Measurements from ENCODE around the gene GATA6. TPM values are rescaled to one million over a fixed set of nuclear protein-coding genes. Genes with fewer than 3 reads are reported as not detected.
A peak's percentile ranks its signal among the peaks of the same experiment; 100 is the strongest.

Gene GATA6
- total RNA-seq, 4 donors from 2014 or later, result 49.7 to 223 (median 65.7) TPM

- DNase-seq, result peak; percentile 38
- Histone ChIP-seq H3K36me3 (no peaks in the 10 kb centered on the region), H3K9me3 (no peaks in the 10 kb centered on the region), H3K4me3 (peak overlapping the region in 1 of 4 donors; percentile 20), H3K4me1 (peaks cover 0 to 46% (median 27%) of the 10 kb centered on the region in 4 donors), H3K27ac (peak overlapping the region; percentile 84 to 88 (median 86)), H3K27me3 (no peaks in the 10 kb centered on the region)
- in situ Hi-C loops (cut with MboI; ENCODE audit: low pct_ligation_motif_present in 1 of 4, low pct_unique_long_range_greater_than_20kb in 1 of 4, low sequenced_read_pairs in 3 of 4), result no loop called here
- WGBS, 2 donors (ENCODE audit: low coverage in 1 of 2), result 33 to 45% methylated on average over 4 to 6 of the region's 6 CpGs
- intact Hi-C loops (cut with DNase I; ENCODE audit: low total_unique reads), result no loop called here
- no peak for TF ChIP-seq EP300 (IDR thresholded peaks at IDR 0.05; ENCODE audit: low read depth)
- TF ChIP-seq POLR2AphosphoS5 (IDR thresholded peaks at IDR 0.05), result peak in 2 of 3 donors; percentile 33 to 36
Measured at GRCh38 chr18:22241921-22242361, 72.6 kb downstream of the GATA6 start.

DNA sequence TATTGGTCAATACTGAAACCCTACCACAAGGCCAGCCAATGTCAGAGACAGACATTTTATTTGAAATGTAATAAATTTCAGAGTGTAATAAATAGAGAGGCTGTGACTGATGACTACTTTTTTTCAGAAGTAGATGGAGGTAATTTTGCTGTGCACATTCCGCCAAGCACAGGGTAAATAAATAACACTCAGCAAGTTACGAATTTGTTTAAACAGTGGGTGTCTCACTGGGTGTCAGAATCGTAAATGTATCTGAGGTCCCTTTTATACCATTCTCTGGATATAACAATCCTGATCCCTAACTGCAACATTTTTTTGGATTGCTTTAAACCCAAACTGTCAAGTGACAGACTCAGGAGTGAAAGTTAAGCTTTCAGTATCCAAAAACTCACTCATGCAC, 74.1 kb downstream of the GATA6 start:
- no peak for DNase-seq
- WGBS, 2 donors (ENCODE audit: low coverage in 1 of 2), result 46 to 63% methylated on average over 3 of the region's 3 CpGs
- peak overlapping the region; percentile 84 to 88 (median 86) for H3K27ac ChIP-seq
- H3K4me1 ChIP-seq, result peaks cover 0 to 46% (median 27%) of the 10 kb centered on the region in 4 donors
- H3K9me3 ChIP-seq, result no peaks in the 10 kb centered on the region
- H3K4me3 ChIP-seq, result no peak overlapping the region
- no peaks in the 10 kb centered on the region for H3K27me3 ChIP-seq
- no peaks in the 10 kb centered on the region for H3K36me3 ChIP-seq
- intact Hi-C loops (cut with DNase I; ENCODE audit: low total_unique reads), result no loop called here
- in situ Hi-C loops (cut with MboI; ENCODE audit: low pct_ligation_motif_present in 1 of 4, low pct_unique_long_range_greater_than_20kb in 1 of 4, low sequenced_read_pairs in 3 of 4), result no loop called here
- TF ChIP-seq, protein P1, sequence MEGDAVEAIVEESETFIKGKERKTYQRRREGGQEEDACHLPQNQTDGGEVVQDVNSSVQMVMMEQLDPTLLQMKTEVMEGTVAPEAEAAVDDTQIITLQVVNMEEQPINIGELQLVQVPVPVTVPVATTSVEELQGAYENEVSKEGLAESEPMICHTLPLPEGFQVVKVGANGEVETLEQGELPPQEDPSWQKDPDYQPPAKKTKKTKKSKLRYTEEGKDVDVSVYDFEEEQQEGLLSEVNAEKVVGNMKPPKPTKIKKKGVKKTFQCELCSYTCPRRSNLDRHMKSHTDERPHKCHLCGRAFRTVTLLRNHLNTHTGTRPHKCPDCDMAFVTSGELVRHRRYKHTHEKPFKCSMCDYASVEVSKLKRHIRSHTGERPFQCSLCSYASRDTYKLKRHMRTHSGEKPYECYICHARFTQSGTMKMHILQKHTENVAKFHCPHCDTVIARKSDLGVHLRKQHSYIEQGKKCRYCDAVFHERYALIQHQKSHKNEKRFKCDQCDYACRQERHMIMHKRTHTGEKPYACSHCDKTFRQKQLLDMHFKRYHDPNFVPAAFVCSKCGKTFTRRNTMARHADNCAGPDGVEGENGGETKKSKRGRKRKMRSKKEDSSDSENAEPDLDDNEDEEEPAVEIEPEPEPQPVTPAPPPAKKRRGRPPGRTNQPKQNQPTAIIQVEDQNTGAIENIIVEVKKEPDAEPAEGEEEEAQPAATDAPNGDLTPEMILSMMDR (IDR thresholded peaks at IDR 0.05), result no peak
- TF ChIP-seq POLR2AphosphoS5 (IDR thresholded peaks at IDR 0.05) (no peak), POLR2A (IDR thresholded peaks at IDR 0.05) (no peak), EP300 (IDR thresholded peaks at IDR 0.05; ENCODE audit: low read depth) (no peak)

- H3K27me3 ChIP-seq, result no peaks in the 10 kb centered on the region
- no peak for DNase-seq
- in situ Hi-C loops (cut with MboI; ENCODE audit: low pct_ligation_motif_present in 1 of 4, low pct_unique_long_range_greater_than_20kb in 1 of 4, low sequenced_read_pairs in 3 of 4) (no loop called here), intact Hi-C loops (cut with DNase I; ENCODE audit: low total_unique reads) (no loop called here)
- no peaks in the 10 kb centered on the region for H3K9me3 ChIP-seq
- H3K36me3 ChIP-seq, result no peaks in the 10 kb centered on the region
- 38 to 53% methylated on average over 4 of the region's 4 CpGs for WGBS, 2 donors (ENCODE audit: low coverage in 1 of 2)
- no peak for TF ChIP-seq POLR2A (IDR thresholded peaks at IDR 0.05)
- TF ChIP-seq, protein P1 (IDR thresholded peaks at IDR 0.05), result no peak
- no peak for TF ChIP-seq EP300 (IDR thresholded peaks at IDR 0.05; ENCODE audit: low read depth)
- TF ChIP-seq POLR2AphosphoS5 (IDR thresholded peaks at IDR 0.05), result no peak
- H3K27ac ChIP-seq, result peak overlapping the region; percentile 27 to 71 (median 66)
- H3K4me3 ChIP-seq, result no peak overlapping the region
- peaks cover 0 to 24% (median 12%) of the 10 kb centered on the region in 4 donors for H3K4me1 ChIP-seq
Measured at GRCh38 chr18:22250026-22250425, 80.6 kb downstream of the GATA6 start.

- in situ Hi-C loops (cut with MboI; ENCODE audit: low pct_ligation_motif_present in 1 of 4, low pct_unique_long_range_greater_than_20kb in 1 of 4, low sequenced_read_pairs in 3 of 4) (no loop called here), intact Hi-C loops (cut with DNase I; ENCODE audit: low total_unique reads) (no loop called here)
- Histone ChIP-seq H3K4me1 (peaks cover 0 to 24% (median 12%) of the 10 kb centered on the region in 4 donors), H3K36me3 (no peaks in the 10 kb centered on the region), H3K9me3 (no peaks in the 10 kb centered on the region), H3K27me3 (no peaks in the 10 kb centered on the region), H3K27ac (peak overlapping the region; percentile 27 to 71 (median 66)), H3K4me3 (peak overlapping the region in 1 of 4 donors; percentile 16)
- TF ChIP-seq POLR2A (IDR thresholded peaks at IDR 0.05) (peak; percentile 14), EP300 (IDR thresholded peaks at IDR 0.05; ENCODE audit: low read depth) (no peak), POLR2AphosphoS5 (IDR thresholded peaks at IDR 0.05) (peak in 2 of 3 donors; percentile 41 to 51)
- TF ChIP-seq, protein P1 (IDR thresholded peaks at IDR 0.05), result no peak
- peak; percentile 68 for DNase-seq
- WGBS, 2 donors (ENCODE audit: low coverage in 1 of 2), result 20 to 32% methylated on average over 2 to 8 of the region's 8 CpGs
Measured at GRCh38 chr18:22250591-22250996, 81.2 kb downstream of the GATA6 start.

Small RNA genes lying within 50 kb of the gene (small RNA-seq; reads per million reads assigned to genes)
- gene RNU6-702P, result 0 reads per million in 4 donors
- 0 reads per million in 4 donors for gene RNU6ATAC20P

Other genes starting within 250 kb of the GATA6 start
- not detected for gene CTAGE1, start 248.3 kb downstream of the GATA6 start, total RNA-seq